Measurements from ENCODE around the gene YWHAG. TPM values are rescaled to one million over a fixed set of nuclear protein-coding genes. Genes with fewer than 3 reads are reported as not detected.

Gene YWHAG
- total RNA-seq, 1 donor from 2014 or later = 70.5 TPM

DNA sequence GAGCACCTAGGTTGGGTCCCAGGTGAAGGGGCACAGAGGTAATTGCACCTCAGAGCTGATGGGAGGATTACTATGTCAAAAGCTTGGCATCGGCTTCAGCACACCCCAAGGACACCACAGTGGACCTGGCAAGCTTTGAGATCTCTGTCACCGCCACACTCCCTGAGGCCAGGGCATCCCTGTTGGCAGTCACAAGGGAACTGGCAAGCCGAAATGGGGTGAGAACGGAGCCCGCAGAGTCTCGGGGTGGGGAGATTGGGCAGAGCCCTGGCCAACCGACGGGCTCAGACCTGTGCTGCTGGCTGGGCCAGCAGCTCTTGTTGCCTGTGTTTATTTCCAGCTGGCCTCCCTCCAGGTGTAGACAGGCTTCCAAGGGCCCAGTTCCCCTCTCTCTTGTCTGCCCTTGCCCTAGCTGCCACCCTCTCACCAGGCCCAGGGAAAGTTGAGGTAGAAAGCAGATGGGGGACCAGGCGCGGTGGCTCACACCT is 53.9 kb downstream of the YWHAG start:
- Mint-ChIP-seq H3K27me3 (no peaks in the 10 kb centered on the region), H3K9me3 (peaks cover 2% of the 10 kb centered on the region), H3K36me3 (ENCODE audit: low read depth) (no peaks in the 10 kb centered on the region), H3K4me3 (no peak overlapping the region), H3K4me1 (peaks cover 13% of the 10 kb centered on the region), H3K27ac (no peak overlapping the region)
- intact Hi-C loops (cut with micrococcal nuclease) = loop anchor here (5.0 kb wide), 1 partner anchor 313 kb away; the partner anchor contains the start of gene TMEM120A
- POLR2A ChIA-PET = interaction anchor here (0.6 to 1.1 kb wide), 2 partner anchors 10 to 55 kb away, joined by 3 to 6 read pairs; no protein-coding TSS in a partner anchor
- DNase-seq (no peak), ATAC-seq (ENCODE audit: low read depth) (no peak)
- TF ChIP-seq, protein P1, sequence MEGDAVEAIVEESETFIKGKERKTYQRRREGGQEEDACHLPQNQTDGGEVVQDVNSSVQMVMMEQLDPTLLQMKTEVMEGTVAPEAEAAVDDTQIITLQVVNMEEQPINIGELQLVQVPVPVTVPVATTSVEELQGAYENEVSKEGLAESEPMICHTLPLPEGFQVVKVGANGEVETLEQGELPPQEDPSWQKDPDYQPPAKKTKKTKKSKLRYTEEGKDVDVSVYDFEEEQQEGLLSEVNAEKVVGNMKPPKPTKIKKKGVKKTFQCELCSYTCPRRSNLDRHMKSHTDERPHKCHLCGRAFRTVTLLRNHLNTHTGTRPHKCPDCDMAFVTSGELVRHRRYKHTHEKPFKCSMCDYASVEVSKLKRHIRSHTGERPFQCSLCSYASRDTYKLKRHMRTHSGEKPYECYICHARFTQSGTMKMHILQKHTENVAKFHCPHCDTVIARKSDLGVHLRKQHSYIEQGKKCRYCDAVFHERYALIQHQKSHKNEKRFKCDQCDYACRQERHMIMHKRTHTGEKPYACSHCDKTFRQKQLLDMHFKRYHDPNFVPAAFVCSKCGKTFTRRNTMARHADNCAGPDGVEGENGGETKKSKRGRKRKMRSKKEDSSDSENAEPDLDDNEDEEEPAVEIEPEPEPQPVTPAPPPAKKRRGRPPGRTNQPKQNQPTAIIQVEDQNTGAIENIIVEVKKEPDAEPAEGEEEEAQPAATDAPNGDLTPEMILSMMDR (IDR thresholded peaks at IDR 0.05) = no peak
- CTCF ChIA-PET = interaction anchor here (1.0 to 1.1 kb wide), 2 partner anchors 9 to 10 kb away, joined by 3 to 6 read pairs; no protein-coding TSS in a partner anchor

GRCh38 chr7:76303202-76304147 is 55.3 kb downstream of the YWHAG start:
- POLR2A ChIA-PET = interaction anchor here (0.5 to 2.3 kb wide), 5 partner anchors 9 to 1932 kb away, joined by 3 to 14 read pairs (median 9); partner anchors contain the start of gene YWHAG
- intact Hi-C loops (cut with micrococcal nuclease) = loop anchor here (1.0 to 5.0 kb wide), 3 partner anchors 11 to 311 kb away; partner anchors contain the start of gene TMEM120A
- H3K4me1 Mint-ChIP-seq = peaks cover 13% of the 10 kb centered on the region

GRCh38 chr7:76302347-76303201 is 56.2 kb downstream of the YWHAG start, which contains the start of gene HSPB1:
Gene HSPB1, plus strand, starts transcription at chr7:76302673. Its CDS starts 40 bp downstream, at chr7:76302713.
- peak within 1 kb of the TSS; percentile 90 for H3K4me3 Mint-ChIP-seq
- TF ChIP-seq, protein P1 (IDR thresholded peaks at IDR 0.05) = no peak
- H3K27me3 Mint-ChIP-seq = no peaks in the 10 kb centered on the region
- ATAC-seq (ENCODE audit: low read depth) = peak; percentile 76
- no peaks in the 10 kb centered on the region for H3K36me3 Mint-ChIP-seq (ENCODE audit: low read depth)
- peak within 1 kb of the TSS; percentile 81 for H3K27ac Mint-ChIP-seq
- peaks cover 2% of the 10 kb centered on the region for H3K9me3 Mint-ChIP-seq
- DNase-seq = peak; percentile 65
- peaks cover 13% of the 10 kb centered on the region for H3K4me1 Mint-ChIP-seq
- CTCF ChIA-PET = interaction anchor here (1.0 to 1.9 kb wide), 2 partner anchors 12 to 16 kb away, joined by 3 to 8 read pairs; no protein-coding TSS in a partner anchor
- intact Hi-C loops (cut with micrococcal nuclease) = loop anchor here (1.0 to 5.0 kb wide), 4 partner anchors 11 to 310 kb away; partner anchors contain the start of gene TMEM120A
- POLR2A ChIA-PET = interaction anchor here (0.6 to 2.3 kb wide), 4 partner anchors 8 to 56 kb away, joined by 3 to 14 read pairs (median 10); partner anchors contain the start of gene YWHAG

More at GRCh38 chr7:76303202-76304147, 55.3 kb downstream of the YWHAG start:
- CTCF ChIA-PET = interaction anchor here (1.0 to 1.9 kb wide), 2 partner anchors 11 to 15 kb away, joined by 3 to 8 read pairs; no protein-coding TSS in a partner anchor
- Mint-ChIP-seq H3K4me3 (peak overlapping the region; percentile 90), H3K9me3 (peaks cover 2% of the 10 kb centered on the region), H3K36me3 (ENCODE audit: low read depth) (no peaks in the 10 kb centered on the region), H3K27me3 (no peaks in the 10 kb centered on the region), H3K27ac (peak overlapping the region; percentile 81)
- TF ChIP-seq, protein P1 (IDR thresholded peaks at IDR 0.05) = no peak
- peak; percentile 72 for DNase-seq
- peak; percentile 67 for ATAC-seq (ENCODE audit: low read depth)

DNA sequence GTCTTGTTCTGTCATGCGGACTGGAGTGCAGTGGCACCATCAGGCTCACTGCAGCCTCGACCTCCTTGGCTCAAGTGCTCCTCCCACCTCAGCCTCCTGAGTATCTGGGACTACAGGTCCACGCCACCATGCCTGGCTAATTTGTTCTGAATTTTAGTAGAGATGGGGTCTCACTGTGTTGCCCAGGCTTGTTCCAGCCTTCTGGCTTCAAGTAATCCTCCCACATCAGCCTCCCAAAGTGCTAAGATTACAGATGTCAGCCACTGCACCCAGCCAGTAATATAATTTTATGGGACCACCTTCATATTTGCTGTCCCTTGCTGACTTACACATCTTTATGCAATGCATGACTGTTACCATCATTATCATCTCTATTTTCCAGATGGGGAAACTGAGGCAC is 57.8 kb downstream of the YWHAG start:
- TF ChIP-seq, protein P1 (IDR thresholded peaks at IDR 0.05) = no peak
- Mint-ChIP-seq H3K9me3 (peaks cover 2% of the 10 kb centered on the region), H3K4me3 (no peak overlapping the region), H3K36me3 (ENCODE audit: low read depth) (no peaks in the 10 kb centered on the region), H3K27me3 (no peaks in the 10 kb centered on the region), H3K27ac (no peak overlapping the region), H3K4me1 (peaks cover 13% of the 10 kb centered on the region)
- CTCF ChIA-PET = no interaction called here
- DNase-seq (no peak), ATAC-seq (ENCODE audit: low read depth) (no peak)
- intact Hi-C loops (cut with micrococcal nuclease) = loop anchor here (5.0 kb wide), 1 partner anchor 309 kb away; the partner anchor contains the start of gene TMEM120A
- POLR2A ChIA-PET = no interaction called here

Data from activated B cell treated with CpG ODN at 0.5 μM for 24 hours (primary cell).